ENCODE results near the gene COQ4.

DNA sequence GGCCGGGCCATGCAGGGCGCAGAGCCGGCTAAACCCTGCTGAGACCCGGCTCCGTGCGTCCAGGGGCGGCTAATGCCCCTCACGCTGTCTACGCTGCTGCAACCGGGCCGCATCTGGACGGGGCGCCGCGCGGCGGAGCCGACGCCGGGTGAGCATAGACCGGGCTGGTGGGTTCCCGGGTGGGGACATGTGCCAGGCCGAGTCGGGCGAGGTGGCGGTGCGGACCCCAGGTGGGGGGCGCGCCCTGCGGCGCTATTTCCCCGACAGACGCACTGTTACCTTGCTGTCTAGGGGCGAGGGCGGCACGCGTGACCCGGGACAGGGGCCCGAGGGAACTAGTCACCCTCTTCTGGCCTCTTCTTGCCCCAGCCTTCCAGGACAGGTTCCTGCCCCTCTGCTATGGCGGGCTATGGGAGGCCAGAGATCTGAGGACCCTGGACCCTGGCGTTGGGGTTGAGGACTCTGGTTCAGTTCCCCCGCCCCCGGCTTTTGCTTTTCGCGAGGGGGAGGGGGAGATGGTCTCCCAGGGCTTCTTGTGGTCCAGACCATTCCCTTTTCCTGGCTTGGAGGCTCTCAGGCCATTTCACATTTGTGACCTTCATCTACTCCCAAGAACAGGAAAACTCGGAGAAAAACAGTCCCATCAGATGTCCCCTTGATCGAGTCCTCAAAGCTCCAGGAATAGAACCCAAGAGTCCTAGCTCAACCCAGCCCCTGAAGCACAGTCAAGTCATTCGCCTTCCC, 18.2 kb downstream of the COQ4 start:
- TF ChIP-seq, protein P1, sequence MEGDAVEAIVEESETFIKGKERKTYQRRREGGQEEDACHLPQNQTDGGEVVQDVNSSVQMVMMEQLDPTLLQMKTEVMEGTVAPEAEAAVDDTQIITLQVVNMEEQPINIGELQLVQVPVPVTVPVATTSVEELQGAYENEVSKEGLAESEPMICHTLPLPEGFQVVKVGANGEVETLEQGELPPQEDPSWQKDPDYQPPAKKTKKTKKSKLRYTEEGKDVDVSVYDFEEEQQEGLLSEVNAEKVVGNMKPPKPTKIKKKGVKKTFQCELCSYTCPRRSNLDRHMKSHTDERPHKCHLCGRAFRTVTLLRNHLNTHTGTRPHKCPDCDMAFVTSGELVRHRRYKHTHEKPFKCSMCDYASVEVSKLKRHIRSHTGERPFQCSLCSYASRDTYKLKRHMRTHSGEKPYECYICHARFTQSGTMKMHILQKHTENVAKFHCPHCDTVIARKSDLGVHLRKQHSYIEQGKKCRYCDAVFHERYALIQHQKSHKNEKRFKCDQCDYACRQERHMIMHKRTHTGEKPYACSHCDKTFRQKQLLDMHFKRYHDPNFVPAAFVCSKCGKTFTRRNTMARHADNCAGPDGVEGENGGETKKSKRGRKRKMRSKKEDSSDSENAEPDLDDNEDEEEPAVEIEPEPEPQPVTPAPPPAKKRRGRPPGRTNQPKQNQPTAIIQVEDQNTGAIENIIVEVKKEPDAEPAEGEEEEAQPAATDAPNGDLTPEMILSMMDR (IDR thresholded peaks at IDR 0.05): no peak
- 0 out of 2 replicates have a peak, but pooled peaks have one; percentile 27 for TF ChIP-seq TCF7L2 (IDR thresholded peaks at IDR 0.05; ENCODE audit: low read depth, low read length)
- TF ChIP-seq, protein P2, sequence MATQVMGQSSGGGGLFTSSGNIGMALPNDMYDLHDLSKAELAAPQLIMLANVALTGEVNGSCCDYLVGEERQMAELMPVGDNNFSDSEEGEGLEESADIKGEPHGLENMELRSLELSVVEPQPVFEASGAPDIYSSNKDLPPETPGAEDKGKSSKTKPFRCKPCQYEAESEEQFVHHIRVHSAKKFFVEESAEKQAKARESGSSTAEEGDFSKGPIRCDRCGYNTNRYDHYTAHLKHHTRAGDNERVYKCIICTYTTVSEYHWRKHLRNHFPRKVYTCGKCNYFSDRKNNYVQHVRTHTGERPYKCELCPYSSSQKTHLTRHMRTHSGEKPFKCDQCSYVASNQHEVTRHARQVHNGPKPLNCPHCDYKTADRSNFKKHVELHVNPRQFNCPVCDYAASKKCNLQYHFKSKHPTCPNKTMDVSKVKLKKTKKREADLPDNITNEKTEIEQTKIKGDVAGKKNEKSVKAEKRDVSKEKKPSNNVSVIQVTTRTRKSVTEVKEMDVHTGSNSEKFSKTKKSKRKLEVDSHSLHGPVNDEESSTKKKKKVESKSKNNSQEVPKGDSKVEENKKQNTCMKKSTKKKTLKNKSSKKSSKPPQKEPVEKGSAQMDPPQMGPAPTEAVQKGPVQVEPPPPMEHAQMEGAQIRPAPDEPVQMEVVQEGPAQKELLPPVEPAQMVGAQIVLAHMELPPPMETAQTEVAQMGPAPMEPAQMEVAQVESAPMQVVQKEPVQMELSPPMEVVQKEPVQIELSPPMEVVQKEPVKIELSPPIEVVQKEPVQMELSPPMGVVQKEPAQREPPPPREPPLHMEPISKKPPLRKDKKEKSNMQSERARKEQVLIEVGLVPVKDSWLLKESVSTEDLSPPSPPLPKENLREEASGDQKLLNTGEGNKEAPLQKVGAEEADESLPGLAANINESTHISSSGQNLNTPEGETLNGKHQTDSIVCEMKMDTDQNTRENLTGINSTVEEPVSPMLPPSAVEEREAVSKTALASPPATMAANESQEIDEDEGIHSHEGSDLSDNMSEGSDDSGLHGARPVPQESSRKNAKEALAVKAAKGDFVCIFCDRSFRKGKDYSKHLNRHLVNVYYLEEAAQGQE (IDR thresholded peaks at IDR 0.05; ENCODE audit: insufficient read depth in 1 of 2, low read depth in 2 of 2, low read length in 1 of 2): no peak
- TF ChIP-seq POLR2AphosphoS5 (IDR thresholded peaks at IDR 0.05; ENCODE audit: low read depth, low read length): no peak

Measured in Panc1 (cell line).